Hematopoietic multipotent progenitor cell treated with erythropoietin and hydrocortisone succinate and interleukin-3 and kit ligand, for 4 days (in vitro differentiated cells): ENCODE data around the gene CMBL.
A peak's percentile ranks its signal among the peaks of the same experiment; 100 is the strongest.
"Not testable (repeated sequence)": the region's sequence is repeated elsewhere in the genome, so short reads cannot be mapped to it uniquely, and the experiment has no call there.

Source experiments
- DNase-seq: peaks from one replicate; pipeline ENCODE4 v3.0.0-alpha.2; 2015

Gene CMBL

DNA sequence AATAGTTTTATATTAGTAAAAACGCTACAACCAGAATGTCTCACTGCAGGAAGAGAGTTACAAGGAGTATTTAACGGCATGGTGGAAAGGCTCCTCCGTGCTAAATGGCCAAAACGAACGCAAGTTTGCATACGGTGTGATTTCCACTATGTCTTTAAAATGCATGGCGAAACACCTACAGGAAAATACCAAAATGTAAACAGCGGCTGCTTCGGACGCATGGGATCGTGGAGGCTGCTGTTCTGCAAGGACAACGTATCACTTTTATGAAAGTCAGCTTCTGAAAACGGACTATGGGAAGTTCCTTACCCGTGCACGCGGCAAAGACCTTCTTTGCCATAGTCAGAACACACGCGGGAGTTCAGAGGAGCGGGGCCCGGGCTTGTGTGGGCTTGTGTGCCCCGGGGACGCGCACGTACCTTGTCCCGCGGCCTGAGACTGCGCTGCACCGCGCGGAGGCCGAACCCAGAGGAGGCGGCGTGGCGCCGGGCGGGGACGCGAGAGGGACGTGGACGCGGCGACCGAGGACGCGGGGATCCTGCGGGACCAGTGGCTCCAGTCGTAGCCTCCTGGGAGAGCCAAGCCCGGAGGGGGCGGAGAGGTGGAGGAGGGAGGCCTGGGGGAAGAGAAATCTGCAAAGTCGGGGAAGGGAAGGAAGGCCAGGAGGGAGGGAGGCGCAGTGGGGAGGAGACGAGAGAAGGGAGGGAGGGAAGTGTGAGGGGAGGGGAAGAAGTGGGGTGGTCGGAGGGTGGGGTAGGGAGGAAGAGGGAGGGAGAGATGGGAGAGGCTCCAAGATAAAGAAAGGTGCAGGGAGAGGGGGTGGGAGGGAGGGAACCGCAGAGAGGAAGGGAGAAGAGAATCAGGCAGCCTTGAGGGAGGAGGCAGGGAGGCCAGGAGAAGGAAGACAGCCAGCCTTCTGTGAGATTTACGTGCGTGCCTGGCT lies at the start of gene CMBL:
Gene CMBL, minus strand, starts transcription at position 697 of the 943 bp plus-strand sequence. CDS start 17,140 bp downstream, outside the sequence.
- DNase-seq, result peak; percentile 84

DNA sequence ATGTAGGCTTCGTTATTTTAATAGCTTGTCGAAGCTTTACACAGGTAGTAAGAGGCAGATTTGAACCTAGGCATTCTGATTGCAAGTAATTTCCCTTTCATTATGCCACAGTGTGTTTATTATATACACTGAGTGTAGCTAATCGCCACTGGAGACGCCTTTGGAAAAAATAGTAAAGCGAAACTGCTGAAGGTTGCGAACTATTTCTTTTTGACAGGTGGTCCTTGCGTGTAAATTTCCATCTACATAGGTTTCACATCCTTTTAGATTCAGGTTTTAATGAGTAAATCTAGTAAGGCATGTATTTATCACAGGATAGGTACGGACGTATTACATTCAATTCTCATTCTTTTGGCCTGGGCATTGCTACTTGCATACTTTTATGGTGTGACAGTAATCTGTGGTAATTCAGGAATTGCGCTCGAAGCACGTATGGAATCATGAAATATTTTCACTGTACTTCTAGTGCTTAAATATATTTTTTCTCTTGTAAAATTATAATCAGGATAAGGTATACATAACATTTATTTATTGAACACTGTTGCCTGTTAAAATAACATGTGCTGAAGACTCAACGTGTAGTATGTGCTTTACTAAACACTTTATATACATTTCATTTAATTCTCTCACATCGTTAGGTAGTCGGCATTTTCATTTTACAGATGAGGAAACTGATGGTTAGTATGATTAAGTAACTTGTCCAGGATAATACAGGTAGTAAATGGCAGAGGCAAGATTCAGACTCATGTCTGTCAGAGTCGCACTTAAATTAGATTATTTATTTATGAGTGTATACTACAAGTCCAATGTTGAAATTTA lies 47.6 kb upstream of the CMBL start:
- peak; percentile 63 for DNase-seq

DNA sequence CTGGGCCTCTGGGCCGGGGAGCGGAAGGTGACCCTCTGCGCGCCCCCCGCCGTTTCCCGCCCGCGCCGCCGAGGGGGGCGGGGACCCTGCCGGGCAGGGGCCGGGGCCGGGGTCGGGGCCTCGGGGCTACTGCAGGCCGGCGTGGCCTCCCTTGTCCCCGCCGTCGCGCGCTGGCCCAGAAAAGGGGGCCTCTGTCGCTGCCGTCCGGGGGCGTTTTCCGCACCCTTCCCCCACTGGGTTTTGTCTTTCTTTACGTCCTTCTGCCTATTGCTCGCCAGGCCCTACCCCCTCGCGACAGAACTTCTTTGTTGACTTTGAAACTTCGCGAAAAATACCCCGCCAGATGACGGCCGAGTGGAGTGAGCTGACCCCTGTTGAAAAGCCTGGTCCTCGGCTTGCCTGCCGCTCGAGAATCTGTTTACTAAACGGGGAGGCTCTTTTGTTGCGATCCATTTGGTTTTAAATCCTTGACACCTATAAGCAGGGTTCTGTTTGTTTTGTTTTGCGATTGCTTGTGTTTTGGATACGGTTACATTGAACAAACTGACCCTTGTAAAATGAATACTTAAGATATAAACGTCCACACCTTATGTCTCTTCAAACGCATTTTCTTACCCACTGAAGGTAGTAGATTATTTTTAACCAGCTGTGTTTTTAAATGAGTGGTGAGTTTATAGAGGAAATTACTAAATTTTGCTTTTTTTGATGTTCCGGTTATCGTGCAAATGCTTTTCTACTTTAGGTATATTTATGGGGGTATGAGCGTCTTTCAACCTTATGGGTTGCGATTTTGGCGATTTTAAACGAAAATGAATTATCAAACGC lies 46.6 kb upstream of the CMBL start:
- DNase-seq, result peak; percentile 77

DNA sequence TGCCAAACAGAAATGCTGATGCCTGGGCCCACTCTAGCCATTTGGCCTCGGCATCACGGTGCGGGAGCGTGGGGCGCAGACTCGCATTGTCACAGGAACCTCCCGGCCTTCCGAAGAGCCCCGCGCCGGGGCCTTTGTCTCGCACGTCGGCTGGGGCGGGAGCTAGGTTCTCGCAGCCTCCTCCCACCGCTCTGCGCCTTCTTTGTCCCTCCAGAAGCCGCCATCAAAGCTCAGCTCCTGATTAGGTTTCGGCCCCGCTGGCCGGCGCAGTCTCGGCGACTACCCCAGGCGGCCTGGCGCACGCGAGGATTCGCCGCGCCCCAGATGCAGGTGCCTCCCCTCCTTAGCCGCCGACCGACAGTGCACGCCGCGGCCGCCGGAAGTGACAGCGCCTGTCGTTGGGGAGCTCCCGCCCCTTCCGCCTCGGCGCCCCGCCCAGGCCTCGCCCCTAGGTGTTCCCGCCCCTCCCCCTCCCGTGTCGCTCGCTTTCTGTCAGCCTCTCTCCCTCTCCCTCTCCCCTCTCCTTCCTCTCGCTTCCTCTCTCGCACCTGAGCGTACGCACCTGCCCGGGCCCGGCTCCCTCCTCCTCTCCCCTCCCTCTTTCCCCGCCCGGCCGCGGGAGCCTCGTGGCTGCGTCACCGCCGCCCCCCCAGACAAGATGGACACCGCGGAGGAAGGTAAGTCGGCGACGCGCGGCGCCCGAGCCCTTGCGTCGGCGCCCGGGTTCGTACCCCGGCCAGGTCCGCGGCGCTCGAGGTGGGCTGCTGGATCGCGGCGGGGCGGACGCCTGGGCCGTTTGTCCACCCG lies 45.7 kb upstream of the CMBL start, which contains the start of gene MARCHF6:
Gene MARCHF6, plus strand, starts transcription at position 455 of the 807 bp plus-strand sequence. Its CDS starts 204 bp downstream, at position 659.
- peak; percentile 97 for DNase-seq

DNA sequence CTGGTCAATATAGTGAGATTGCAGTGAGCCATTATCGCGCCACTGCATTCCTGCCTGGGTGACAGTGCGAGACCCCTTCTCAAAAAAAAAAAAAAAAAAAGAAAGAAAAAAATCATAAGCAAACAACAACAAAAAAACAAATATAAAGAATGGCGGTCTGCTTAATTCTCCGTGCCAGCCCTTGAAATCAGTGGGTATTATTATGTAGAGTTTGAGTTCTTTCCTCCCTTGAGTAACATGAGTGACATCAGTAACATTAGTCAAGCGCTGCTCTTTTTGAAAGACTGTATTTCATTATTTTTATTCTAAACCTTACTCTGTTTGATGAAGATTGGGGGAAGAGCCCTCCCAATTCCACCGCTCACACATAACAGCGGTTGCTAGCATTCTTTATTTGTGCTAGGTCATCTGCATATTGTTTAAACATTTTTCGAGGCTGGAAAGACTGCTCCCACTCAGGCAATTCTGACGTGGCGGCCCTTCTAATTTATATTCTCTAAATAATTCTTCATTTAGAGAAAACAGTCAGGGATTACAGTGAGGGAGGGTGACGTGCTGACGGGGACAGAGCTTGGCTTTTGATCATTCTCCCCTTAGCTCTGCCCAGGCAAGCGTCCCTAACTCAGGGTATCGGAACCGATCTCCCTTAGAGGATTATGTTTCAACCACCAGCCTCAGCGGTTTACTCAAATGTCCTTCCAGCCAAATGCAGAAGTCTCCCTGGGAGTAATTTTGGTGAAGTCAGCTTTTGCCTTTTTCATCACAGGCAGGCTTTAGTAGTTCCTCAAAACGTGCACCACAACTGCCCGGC lies 44.9 kb upstream of the CMBL start:
- DNase-seq, result peak; percentile 94

DNA sequence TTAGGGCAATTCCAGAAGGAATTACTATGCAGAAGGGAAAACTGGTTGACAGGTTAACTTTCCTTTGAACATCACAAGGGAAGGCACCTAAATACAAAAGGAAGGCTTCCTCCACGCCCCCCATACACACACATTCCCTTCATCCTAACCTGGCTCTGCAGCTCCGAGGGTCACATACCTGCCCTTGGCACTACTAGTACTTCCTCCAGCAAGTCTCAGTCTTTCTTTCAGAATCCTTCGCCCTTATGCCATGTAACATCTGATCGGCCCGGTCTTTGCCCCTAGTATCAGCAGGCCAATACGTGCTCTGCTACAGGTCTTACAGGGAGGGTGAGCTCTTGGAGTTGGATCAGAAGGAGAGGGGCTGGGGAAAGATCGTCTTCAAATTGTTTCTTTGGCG lies 44.2 kb upstream of the CMBL start:
- no peak for DNase-seq

DNA sequence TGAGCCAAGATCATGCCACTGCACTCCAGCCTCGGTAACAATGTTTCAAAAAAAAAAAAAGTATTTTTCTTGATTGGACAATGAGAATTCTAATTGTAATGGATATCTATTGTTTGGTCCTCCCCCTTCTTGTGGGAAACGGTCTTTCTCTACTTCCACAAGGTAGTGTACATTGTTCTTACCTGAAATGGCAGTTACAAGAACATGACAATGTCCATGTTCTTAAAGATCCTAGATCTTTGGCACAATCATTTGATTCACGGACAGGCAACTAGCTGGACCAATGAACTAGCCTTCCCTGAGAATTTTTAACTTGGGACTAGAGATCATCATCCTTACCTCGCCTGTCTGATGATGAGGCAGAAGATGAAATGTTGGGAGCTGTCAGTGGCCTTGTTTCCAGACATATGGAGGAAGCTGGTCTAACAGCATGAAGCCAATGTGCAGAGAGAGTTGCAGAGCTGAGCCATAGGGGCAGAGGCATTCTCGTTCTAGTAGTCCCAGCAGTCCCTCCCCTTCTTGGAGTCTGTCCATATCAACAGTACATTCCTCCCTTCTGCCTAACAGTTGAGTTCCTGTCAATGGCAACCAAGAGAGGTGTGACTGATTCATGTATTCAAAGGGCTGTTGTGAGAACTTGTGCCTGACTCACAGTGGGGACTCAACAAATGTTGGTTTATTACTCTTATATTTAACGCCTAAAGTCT lies 43.6 kb upstream of the CMBL start:
- DNase-seq, result peak; percentile 74

DNA sequence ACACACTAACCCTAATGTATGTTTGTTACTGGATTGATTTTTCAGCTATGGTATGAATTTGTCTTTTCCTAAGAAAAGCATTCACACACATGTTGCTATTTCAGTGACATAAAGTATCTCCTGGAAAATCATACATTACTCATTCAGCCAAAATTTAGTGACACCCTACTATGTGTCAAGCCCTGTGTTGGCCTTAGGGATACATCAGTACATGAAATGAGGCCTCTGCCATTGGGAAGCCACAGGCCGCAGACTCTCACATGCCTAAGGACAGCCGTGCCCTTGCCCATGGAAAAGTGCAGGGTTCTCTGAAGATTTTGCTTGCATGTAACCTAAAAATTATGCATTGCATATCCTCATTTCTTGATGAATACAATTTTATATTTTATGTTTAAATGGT lies 40.6 kb upstream of the CMBL start:
- no peak for DNase-seq

DNA sequence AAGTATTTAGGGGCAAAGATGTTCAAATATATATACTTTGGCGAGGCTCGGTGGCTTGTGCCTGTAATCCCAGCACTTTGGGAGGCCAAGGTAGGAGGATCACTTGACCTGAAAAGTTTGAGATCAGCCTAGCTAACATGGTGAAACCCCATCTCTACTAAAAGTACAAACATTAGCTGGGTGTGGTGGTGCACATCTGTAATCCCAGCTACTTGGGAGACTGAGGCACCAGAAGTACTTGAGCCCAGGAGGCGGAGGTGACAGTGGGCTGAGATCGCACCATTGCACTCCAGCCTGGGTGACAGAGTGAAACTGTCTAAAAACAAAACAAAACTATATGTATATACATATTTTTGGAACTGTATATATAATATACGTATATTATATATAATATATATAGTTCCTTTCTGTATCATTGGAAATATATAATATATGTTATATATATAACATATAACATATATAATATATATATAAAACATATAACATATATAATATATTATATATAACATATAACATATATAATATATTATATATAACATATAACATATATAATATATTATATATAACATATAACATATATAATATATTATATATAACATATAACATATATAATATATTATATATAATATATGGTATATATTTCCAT lies 36.9 kb upstream of the CMBL start:
- not testable (repeated sequence) for DNase-seq

DNA sequence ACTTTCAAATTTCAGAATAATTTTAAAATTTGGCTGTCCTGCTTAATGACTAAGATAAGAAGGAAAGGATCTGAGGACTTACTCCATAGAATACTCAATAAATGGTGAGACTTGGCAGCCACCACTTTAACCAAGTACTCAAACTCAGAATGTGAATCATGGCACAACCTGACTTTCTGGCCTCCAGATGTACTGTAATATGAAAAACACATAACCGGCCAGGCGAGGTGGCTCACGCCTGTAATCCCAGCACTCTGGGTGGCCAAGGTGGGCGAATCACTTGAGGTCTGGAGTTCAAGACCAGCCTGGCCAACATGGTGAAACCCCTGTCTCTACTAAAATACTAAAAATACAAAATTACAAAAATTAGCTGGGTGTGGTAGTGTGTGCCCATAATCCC lies 35.8 kb upstream of the CMBL start:
- no peak for DNase-seq

DNA sequence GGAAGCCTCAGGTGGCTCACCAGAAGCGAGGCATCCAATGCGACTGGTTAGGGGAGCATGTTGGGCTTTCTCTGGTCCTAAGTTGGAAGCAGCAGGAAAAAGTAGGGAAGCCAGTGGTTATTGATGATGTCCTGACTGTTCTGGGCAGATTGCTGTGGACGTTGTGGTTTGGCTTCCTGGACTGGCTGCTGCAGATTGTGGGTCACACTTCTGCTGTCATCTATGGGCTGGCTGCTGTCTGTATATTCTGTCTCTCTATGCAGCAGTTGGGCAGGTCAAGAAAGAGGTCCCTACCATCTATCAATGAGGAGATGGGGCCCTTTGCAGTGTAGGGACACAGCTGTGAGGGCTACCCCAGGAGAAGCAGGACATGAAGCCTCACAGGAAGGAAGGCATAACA lies 32.3 kb upstream of the CMBL start:
- DNase-seq, result peak; percentile 54

DNA sequence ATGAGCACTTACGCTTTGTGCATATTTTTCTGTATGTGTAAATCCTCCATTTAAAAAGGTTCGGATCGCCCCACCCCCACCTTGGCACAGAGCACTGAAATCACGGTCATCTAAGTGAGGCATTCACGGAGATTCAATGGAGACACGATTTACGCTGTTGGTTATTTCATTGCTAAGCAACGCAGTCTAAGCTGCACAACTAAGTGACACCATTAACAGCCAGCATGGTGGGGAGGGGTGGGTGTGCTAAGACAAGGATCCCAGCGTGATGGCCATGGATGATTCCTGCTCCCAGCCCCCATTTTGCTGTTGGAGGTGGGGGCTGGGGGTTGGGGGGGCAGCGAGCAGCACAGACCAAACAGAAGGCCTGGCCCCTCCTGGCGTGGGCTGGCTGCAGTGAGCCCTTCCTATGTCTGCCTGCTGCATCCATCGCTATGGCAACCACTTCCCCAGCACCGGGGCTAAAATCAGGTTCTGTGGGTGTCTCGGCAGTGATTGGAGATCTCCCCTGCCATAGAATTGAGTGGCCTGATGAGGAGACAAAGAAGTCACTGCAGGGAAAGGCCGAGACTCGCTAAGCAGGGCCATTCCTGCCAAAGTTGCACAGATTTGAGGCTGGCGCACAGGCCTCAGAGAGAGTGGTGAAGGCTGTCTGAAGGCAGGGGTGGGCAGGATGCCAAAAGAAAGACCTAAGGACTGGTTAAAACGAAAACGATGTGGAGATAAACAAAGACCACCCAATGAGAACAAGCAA lies 31.5 kb upstream of the CMBL start:
- no peak for DNase-seq

DNA sequence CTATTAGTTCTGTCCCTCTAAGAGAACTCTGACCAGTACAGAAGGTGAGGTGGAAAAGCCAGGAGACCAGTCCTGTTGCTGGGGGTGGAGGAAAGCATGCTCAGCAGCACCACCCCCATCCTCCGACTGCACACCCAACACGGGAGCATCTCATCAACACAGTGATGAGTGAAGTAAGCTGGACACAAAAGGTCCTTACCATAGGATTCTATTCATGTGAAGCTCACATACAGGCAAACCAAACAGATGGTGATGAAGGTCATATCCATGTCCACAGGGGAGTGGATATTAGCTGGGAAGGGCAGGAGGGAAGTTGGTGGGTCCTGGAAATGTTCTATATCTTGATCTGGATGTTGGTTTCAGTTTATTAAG lies 31.0 kb upstream of the CMBL start:
- no peak for DNase-seq

DNA sequence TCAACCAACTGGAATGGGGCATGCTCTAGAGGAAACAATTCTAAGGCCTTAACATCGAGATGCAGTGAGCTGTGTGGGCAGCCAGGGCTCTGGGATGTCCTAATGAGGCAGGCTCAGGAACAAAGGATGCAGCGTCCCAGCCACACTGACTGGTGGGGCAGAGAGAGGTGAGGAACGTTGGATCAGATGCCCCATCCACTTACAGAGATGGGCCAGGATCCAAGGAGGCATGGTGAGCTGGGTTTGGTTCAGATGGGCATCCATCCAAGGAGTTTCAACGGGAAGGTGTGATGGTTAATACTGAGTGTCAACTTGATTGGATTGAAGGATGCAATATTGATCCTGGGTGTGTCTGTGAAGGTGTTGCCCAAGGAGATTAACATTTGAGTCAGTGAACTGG lies 30.3 kb upstream of the CMBL start:
- DNase-seq, result no peak

DNA sequence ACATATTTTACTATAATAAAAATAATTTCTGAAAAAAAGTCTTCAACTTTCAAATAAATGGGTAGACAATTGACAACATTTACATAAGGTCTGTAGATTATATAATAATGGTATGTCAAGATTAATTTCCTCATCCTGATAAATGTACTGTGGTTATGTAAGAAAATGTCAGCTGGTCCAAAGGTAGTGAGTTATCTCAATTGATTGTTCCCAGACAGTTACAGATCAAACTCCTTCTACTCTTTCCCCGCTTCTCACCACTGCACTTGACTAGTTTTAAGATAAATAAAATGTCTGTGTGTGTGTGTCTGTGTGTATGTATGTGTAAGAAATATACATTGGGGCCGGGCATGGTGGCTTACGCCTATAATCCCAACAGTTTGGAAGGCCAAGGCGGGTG lies 29.4 kb upstream of the CMBL start:
- DNase-seq, result no peak

DNA sequence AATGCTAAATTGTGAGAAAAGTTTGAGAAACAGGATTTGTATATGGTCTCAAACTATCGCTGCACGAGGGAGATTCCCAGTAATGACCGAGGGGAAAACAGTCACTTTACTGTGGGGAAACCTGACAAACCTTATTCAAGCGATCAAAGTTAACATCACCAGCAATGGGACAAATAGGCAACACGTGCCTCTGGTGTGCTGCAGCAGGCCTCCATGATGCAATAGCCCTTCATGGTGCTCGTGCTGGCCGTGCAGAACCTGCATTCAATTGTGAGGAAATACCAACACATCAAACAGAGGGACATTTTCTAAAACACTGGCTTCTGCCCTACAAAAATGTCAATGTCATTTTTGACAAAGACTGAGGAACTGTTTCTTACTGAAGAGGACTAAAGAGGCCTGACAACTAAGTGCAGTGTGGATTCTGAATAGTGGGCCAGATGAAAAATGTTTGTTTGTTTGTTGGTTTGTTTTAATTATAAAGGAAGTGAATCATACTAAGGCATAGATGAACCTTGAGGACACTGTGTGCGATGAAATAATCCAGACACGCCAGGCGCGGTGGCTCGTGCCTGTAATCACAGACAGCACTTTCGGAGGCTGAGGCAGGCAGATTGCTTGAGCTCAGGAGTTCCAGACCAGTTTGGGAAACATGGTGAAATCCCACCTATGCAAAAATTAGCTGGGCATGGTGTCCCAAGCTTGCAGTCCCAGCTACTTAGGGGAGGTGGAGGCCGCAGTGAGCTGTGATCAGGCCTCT lies 28.2 kb upstream of the CMBL start:
- no peak for DNase-seq

DNA sequence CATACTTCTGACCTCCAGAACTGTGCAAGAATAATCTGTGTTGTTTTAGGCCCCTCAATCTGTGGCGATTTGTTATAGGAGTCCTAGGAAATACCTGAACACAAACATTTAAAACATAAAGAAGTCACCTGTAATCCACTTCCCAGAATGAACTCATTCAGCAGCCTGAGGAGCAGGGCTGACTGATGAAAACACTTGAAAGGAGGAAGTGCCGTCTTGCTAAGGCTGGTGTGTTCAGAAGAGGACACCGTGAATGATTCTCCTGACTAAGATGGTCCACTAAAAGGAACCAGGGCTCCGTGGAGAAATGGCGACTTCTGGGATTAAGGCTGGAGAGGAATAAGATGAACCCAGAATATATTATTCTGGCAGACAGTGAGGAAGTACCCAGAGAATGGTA lies 27.1 kb upstream of the CMBL start:
- DNase-seq, result no peak
